Psoas muscle (tissue), 8 donors: Measurements from ENCODE around the gene IFT80. TPM values are rescaled to one million over a fixed set of nuclear protein-coding genes. Genes with fewer than 3 reads are reported as not detected.
"Not testable (repeated sequence)": the region's sequence is repeated elsewhere in the genome, so short reads cannot be mapped to it uniquely, and the experiment has no call there.

ENCODE experiments used
- ATAC-seq, 4 donors: fragments of 200-7000 bp; cut with Tn5 transposase; one replicate each; pipeline ENCODE4 v1.9.1; 2020; ENCODE audit warnings: moderate library complexity in 3 of 4, mild to moderate bottlenecking in 2 of 4
- DNase-seq, 2 donors: peaks; one replicate each; pipeline ENCODE4 v3.0.0-alpha.2; 2020
- H3K27ac ChIP-seq: fragments of 200-600 bp; one replicate; pipeline ENCODE4 v1.8.0; 2022
- H3K27me3 ChIP-seq, 3 donors: fragments of 200-600 bp in 1 of 3; one replicate each; pipeline versions ENCODE4 v1.6.1 to v1.8.0; 2013 to 2022; ENCODE audit warnings: low read length in 2 of 3, mild to moderate bottlenecking in 2 of 3, moderate library complexity in 1 of 3; ENCODE audit not compliant: insufficient read depth in 3 of 3
- H3K36me3 ChIP-seq, 2 donors: fragments of 200-600 bp in 1 of 2; one replicate each; pipeline versions ENCODE4 v1.6.1 to v1.8.0; 2013 to 2022; ENCODE audit warnings: low read depth in 1 of 2, mild to moderate bottlenecking in 1 of 2, moderate library complexity in 1 of 2; ENCODE audit not compliant: insufficient read depth in 1 of 2
- H3K4me1 ChIP-seq: fragments of 200-600 bp; one replicate; pipeline ENCODE4 v1.8.0; 2022
- H3K4me3 ChIP-seq: fragments of 200-600 bp; one replicate; pipeline ENCODE4 v1.8.0; 2022; ENCODE audit warnings: mild to moderate bottlenecking
- H3K9me3 ChIP-seq: fragments of 200-600 bp; one replicate; pipeline ENCODE4 v1.8.0; 2022
- WGBS, 3 donors: extraction: QIAGEN DNeasy Blood & Tissue Kit; methylation state at CpG; one replicate each; pipeline versions ENCODE4 v1.1.6 to v1.1.7; 2013; 5-methylcytosine and 5-hydroxymethylcytosine counted together
- intact Hi-C, 2 donors: fragments of 100-400 bp; cut with DNase I; formaldehyde crosslinking; loops; one replicate each; pipeline versions ENCODE4 v1.11.0 to v1.14.2; 2022
- polyA plus RNA-seq, 3 donors: library from polyadenylated mRNA; stranded (reverse); fragments of 200-250 nt; gene quantifications; one replicate each; pipeline ENCODE4 v1.2.3, GENCODE V29; 2013
- total RNA-seq, 4 donors: library from RNA; stranded (reverse); fragmentation: NEBNext Ultra II Directional in 2 of 4; extraction: Animal tissue kit (Norgen Biotek cat#: 25700) in 2 of 4; gene quantifications; one replicate each; pipeline versions ENCODE4 v1.2.1 to v1.2.4, GENCODE V29; 2021 to 2023
- TF ChIP-seq, protein P1 (sequence below): fragments of 200-600 bp; IDR thresholded peaks from one replicate; pipeline ENCODE4 v1.8.0; 2022; ENCODE audit warnings: antibody characterized with exemption
- donor health status: healthy with polysubstance abuse.
- donor health status: DM: no; HTN: no; CAD: no; lungs with moderate emphysema.
- donor health status: Bipolar disorder and iron deficiency.
- donor health status: healthy.
- donor health status: DM: yes; HTN: yes; CAD: no.
- donor health status: DM: no; HTN: no; CAD: no.
- donor health status: DM: no; HTN: no; CAD: no.
- donor health status: DM: yes; HTN: yes; CAD: no.

IFT80 gene
- total and polyA plus RNA-seq, 7 donors = 2.1 to 8.2 (median 3.9) TPM

DNA sequence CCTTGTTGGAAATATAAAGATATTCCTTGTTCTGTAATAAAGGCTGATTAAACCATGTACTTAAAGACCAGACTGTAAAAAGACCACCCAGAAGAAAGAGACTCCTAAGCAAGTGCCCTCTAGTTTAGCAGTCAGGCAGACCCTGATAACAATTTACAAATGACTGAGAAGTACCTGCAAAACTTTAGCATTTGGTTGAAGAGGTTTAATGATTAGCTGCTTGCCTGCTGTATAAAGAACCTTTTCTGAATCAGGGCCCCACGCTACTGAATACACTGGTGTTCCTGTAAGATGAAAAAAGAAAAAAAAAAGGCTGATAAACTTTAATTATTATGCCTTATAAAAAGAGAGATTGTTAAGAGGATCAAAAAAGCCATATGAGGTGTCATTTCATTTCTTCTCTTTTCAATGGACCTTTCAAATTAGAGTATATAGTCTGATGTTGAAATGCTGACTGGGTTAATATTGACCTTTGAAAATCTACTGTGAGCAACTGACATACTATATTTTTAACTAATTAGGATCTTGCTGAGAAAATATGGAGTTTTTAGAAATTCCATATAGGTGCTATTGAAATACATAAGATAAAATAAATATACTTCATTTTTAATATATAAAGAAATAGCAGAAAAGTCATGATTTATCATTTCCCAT is 33.0 kb downstream of the IFT80 start:
- no peaks in the 10 kb centered on the region for H3K9me3 ChIP-seq
- H3K4me3 ChIP-seq = no peak overlapping the region
- WGBS, 3 donors = 95 to 100% (median 100%) methylated on average over 1 of the region's 1 CpG
- TF ChIP-seq, protein P1, sequence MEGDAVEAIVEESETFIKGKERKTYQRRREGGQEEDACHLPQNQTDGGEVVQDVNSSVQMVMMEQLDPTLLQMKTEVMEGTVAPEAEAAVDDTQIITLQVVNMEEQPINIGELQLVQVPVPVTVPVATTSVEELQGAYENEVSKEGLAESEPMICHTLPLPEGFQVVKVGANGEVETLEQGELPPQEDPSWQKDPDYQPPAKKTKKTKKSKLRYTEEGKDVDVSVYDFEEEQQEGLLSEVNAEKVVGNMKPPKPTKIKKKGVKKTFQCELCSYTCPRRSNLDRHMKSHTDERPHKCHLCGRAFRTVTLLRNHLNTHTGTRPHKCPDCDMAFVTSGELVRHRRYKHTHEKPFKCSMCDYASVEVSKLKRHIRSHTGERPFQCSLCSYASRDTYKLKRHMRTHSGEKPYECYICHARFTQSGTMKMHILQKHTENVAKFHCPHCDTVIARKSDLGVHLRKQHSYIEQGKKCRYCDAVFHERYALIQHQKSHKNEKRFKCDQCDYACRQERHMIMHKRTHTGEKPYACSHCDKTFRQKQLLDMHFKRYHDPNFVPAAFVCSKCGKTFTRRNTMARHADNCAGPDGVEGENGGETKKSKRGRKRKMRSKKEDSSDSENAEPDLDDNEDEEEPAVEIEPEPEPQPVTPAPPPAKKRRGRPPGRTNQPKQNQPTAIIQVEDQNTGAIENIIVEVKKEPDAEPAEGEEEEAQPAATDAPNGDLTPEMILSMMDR = no peak
- no peaks in the 10 kb centered on the region for H3K4me1 ChIP-seq
- intact Hi-C loops = no loop called here
- DNase-seq = no peak
- H3K27ac ChIP-seq = no peak overlapping the region
- no peak for ATAC-seq
- peaks cover 0 to 10% of the 10 kb centered on the region in 2 donors for H3K36me3 ChIP-seq
- no peaks in the 10 kb centered on the region for H3K27me3 ChIP-seq

DNA sequence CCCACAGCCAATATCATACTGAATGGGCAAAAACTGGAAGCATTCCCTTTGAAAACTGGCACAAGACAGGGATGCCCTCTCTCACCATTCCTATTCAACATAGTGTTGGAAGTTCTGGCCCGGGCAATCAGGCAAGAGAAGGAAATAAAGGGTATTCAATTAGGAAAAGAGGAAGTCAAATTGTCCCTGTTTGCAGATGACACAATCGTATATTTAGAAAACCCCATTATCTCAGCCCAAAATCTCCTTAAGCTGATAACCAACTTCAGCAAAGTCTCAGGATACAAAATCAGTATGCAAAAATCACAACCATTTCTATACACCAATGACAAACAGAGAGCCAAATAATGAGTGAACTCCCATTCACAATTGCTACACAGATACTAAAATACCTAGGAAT is 36.1 kb downstream of the IFT80 start:
- H3K27ac ChIP-seq, H3K9me3 ChIP-seq, H3K4me3 ChIP-seq, intact Hi-C loops, DNase-seq, ATAC-seq, H3K4me1 ChIP-seq, H3K36me3 ChIP-seq, H3K27me3 ChIP-seq: not testable (repeated sequence)
- 82 to 92% (median 87%) methylated on average over 2 of the region's 2 CpGs for WGBS, 3 donors

DNA sequence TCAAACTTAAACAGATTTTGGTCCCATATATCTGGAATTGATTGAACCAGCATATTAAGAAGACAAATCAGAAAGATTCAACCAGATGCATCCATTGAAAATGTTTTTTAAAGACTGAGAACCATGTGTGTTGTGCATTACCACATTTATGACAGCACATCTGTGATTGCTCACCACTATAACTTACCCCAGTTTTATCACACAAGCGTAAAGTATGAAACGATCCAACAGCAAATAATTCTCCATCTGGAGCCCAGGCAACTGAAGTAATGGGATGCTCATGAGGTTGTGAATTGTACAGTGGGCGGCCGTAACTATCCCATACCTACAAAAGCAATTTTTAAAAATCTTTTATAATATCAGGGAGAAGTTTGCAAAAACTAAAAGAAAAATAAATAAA is 43.2 kb downstream of the IFT80 start:
- 90 to 93% (median 91%) methylated on average over 4 of the region's 4 CpGs for WGBS, 3 donors
- TF ChIP-seq, protein P1 = no peak
- intact Hi-C loops = no loop called here
- Histone ChIP-seq H3K36me3 (peaks cover 0 to 4% of the 10 kb centered on the region in 2 donors), H3K4me1 (no peaks in the 10 kb centered on the region), H3K9me3 (no peaks in the 10 kb centered on the region), H3K27ac (no peak overlapping the region), H3K27me3 (no peaks in the 10 kb centered on the region), H3K4me3 (no peak overlapping the region)
- ATAC-seq (no peak), DNase-seq (no peak)

- TF ChIP-seq, protein P1 = no peak
- H3K4me3 ChIP-seq = no peak overlapping the region
- ATAC-seq = no peak
- no peaks in the 10 kb centered on the region for H3K27me3 ChIP-seq
- no peak for DNase-seq
- 32 to 64% (median 49%) methylated on average over 2 of the region's 2 CpGs for WGBS, 3 donors
- no peaks in the 10 kb centered on the region for H3K4me1 ChIP-seq
- no peak overlapping the region for H3K27ac ChIP-seq
- no peaks in the 10 kb centered on the region for H3K9me3 ChIP-seq
- intact Hi-C loops = loop anchor here in 1 of 2 donors (10.0 kb wide), 1 partner anchor 182 kb away; no protein-coding TSS in a partner anchor
- H3K36me3 ChIP-seq = no peaks in the 10 kb centered on the region
These were observed 52.5 kb downstream of the IFT80 start for GRCh38 chr3:160346511-160346910.

DNA sequence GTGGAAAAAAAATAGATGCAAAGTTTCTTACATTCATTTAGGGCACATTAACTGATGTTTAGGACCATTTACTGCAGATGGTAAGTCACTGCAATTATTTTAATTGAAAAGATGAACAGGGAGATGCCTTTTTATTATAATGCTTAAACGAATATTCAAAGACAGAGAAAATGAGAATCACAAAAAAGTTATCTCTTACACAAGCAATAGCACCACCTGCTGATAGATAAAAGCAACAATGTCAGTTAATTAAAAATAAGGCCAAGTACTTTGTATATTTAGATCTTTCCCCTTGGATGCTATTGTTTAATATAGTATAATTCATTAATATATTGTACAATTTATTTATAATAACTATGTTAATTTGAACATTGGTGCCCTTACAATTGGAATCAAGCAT is 55.9 kb downstream of the IFT80 start:
- Histone ChIP-seq H3K4me3 (no peak overlapping the region), H3K36me3 (no peaks in the 10 kb centered on the region)
- DNase-seq = no peak

More for the DNA sequence above, 55.9 kb downstream of the IFT80 start:
- no peaks in the 10 kb centered on the region for H3K4me1 ChIP-seq
- no peak overlapping the region for H3K27ac ChIP-seq
- ATAC-seq = no peak
- TF ChIP-seq, protein P1 = peak; percentile 37
- no peaks in the 10 kb centered on the region for H3K9me3 ChIP-seq
- H3K27me3 ChIP-seq = no peaks in the 10 kb centered on the region
- intact Hi-C loops = loop anchor here (5.0 to 10.0 kb wide), 3 partner anchors 178 to 311 kb away; no protein-coding TSS in a partner anchor
- WGBS, 3 donors = 29 to 55% (median 30%) methylated on average over 1 of the region's 1 CpG
